Natural killer cell (primary cell): ENCODE data around the gene MFSD12. TPM values are rescaled to one million over a fixed set of nuclear protein-coding genes. Genes with fewer than 3 reads are reported as not detected.

ENCODE experiments used
- ATAC-seq, 3 donors: fragments of 150-1000 bp in 2 of 3; fragments of 200-7000 bp in 1 of 3; cut with Tn5 transposase; 1 replicate in 1 of 3; 2 replicates in 2 of 3; pipeline ENCODE4 v1.10.0; 2021; ENCODE audit warnings: mild to moderate bottlenecking in 2 of 3, moderate library complexity in 2 of 3
- DNase-seq, 2 donors: peaks; one replicate each; pipeline versions ENCODE4 v3.0.0 to v3.0.0-alpha.2; 2013 to 2021; ENCODE audit warnings: mixed read lengths in 1 of 2
- H3K27ac ChIP-seq: one replicate; pipeline ENCODE4 v1.5.1; 2013; ENCODE audit warnings: mild to moderate bottlenecking, low read length
- H3K27me3 ChIP-seq: one replicate; pipeline ENCODE4 v1.6.1; 2013; ENCODE audit warnings: low read length; ENCODE audit not compliant: control insufficient read depth, insufficient read depth
- H3K36me3 ChIP-seq: one replicate; pipeline ENCODE4 v1.6.1; 2013; ENCODE audit warnings: low read length; ENCODE audit not compliant: control insufficient read depth, insufficient read depth
- H3K4me1 ChIP-seq: one replicate; pipeline ENCODE4 v1.6.1; 2013; ENCODE audit warnings: low read length; ENCODE audit not compliant: control insufficient read depth, insufficient read depth
- H3K4me3 ChIP-seq: one replicate; pipeline ENCODE4 v1.5.1; 2013; ENCODE audit warnings: low read length
- H3K9me3 ChIP-seq: one replicate; pipeline ENCODE4 v1.6.1; 2013; ENCODE audit warnings: low read length; ENCODE audit not compliant: control insufficient read depth, insufficient read depth
- H3K27ac Mint-ChIP-seq, 2 donors: one replicate each; pipeline ENCODE4 v1.8.0; 2022; ENCODE audit warnings: mild to moderate bottlenecking in 2 of 2, mixed read lengths in 2 of 2, moderate library complexity in 1 of 2
- H3K27me3 Mint-ChIP-seq, 2 donors: one replicate each; pipeline ENCODE4 v1.8.0; 2022; ENCODE audit warnings: low read depth in 2 of 2, mixed read lengths in 2 of 2
- H3K36me3 Mint-ChIP-seq: one replicate; pipeline ENCODE4 v1.8.0; 2022; ENCODE audit warnings: mixed read lengths
- H3K4me1 Mint-ChIP-seq, 2 donors: one replicate each; pipeline ENCODE4 v1.8.0; 2022; ENCODE audit warnings: mixed read lengths in 2 of 2
- H3K4me3 Mint-ChIP-seq: one replicate; pipeline ENCODE4 v1.8.0; 2022; ENCODE audit warnings: mild to moderate bottlenecking, moderate library complexity, mixed read lengths
- H3K9me3 Mint-ChIP-seq, 2 donors: one replicate each; pipeline ENCODE4 v1.8.0; 2022; ENCODE audit warnings: mixed read lengths in 2 of 2
- CTCF ChIP-seq: fragments of 200-600 bp; IDR thresholded peaks from one replicate; pipeline ENCODE4 v1.8.0; 2022; ENCODE audit warnings: antibody characterized with exemption
- WGBS: methylation state at CpG from one replicate; pipeline ENCODE4 v1.1.7; 2013; ENCODE audit warnings: missing lambda C conversion rate; ENCODE audit not compliant: insufficient coverage; 5-methylcytosine and 5-hydroxymethylcytosine counted together
- intact Hi-C: fragments of 100-400 bp; cut with micrococcal nuclease; formaldehyde crosslinking; loops from one replicate; pipeline ENCODE4 v1.14.2; 2022
- total RNA-seq, 4 donors: library from RNA; stranded (reverse); fragments of 120-200 nt in 1 of 4; gene quantifications; one replicate each; pipeline versions ENCODE4 v1.2.3 to v1.2.4, GENCODE V29; 2013 to 2022

MFSD12 gene
- total RNA-seq, 3 donors from 2014 or later (not counting 1 experiment from before 2014, with no cell fraction given): 29.8 to 34.5 (median 33.6) TPM

GRCh38 chr19:3535563-3535965 is 21.8 kb downstream of the MFSD12 start:
- Mint-ChIP-seq H3K9me3 (no peaks in the 10 kb centered on the region), H3K27me3 (no peaks in the 10 kb centered on the region), H3K4me3 (no peak overlapping the region), H3K36me3 (no peaks in the 10 kb centered on the region), H3K4me1 (peaks cover 0 to 21% of the 10 kb centered on the region in 2 donors), H3K27ac (no peak overlapping the region)
- H3K27ac ChIP-seq: no peak overlapping the region
- ATAC-seq (no peak), DNase-seq (no peak)
- 98% methylated on average over 14 of the region's 14 CpGs for WGBS
- no peak for TF ChIP-seq CTCF
- H3K4me3 ChIP-seq: no peak overlapping the region
- H3K27me3 ChIP-seq: no peaks in the 10 kb centered on the region
- intact Hi-C loops: no loop called here
- no peaks in the 10 kb centered on the region for H3K9me3 ChIP-seq
- H3K36me3 ChIP-seq: peaks cover 46% of the 10 kb centered on the region
- H3K4me1 ChIP-seq: no peaks in the 10 kb centered on the region

GRCh38 chr19:3535235-3535535 is 22.2 kb downstream of the MFSD12 start:
- H3K4me1 ChIP-seq: no peaks in the 10 kb centered on the region
- no peak for DNase-seq
- 95% methylated on average over 9 of the region's 9 CpGs for WGBS
- no peaks in the 10 kb centered on the region for H3K36me3 Mint-ChIP-seq
- H3K27ac ChIP-seq: no peak overlapping the region
- no peaks in the 10 kb centered on the region for H3K9me3 Mint-ChIP-seq
- intact Hi-C loops: no loop called here
- no peak overlapping the region for H3K4me3 Mint-ChIP-seq
- H3K9me3 ChIP-seq: no peaks in the 10 kb centered on the region
- H3K36me3 ChIP-seq: peaks cover 46% of the 10 kb centered on the region
- H3K27ac Mint-ChIP-seq: no peak overlapping the region
- H3K27me3 ChIP-seq: no peaks in the 10 kb centered on the region
- peaks cover 0 to 21% of the 10 kb centered on the region in 2 donors for H3K4me1 Mint-ChIP-seq
- no peak overlapping the region for H3K4me3 ChIP-seq
- no peak for ATAC-seq
- no peak for TF ChIP-seq CTCF
- no peaks in the 10 kb centered on the region for H3K27me3 Mint-ChIP-seq

GRCh38 chr19:3534375-3535234 is 22.8 kb downstream of the MFSD12 start:
- no peak for DNase-seq
- Histone ChIP-seq H3K9me3 (no peaks in the 10 kb centered on the region), H3K4me1 (no peaks in the 10 kb centered on the region), H3K27ac (no peak overlapping the region), H3K4me3 (no peak overlapping the region), H3K36me3 (peaks cover 46% of the 10 kb centered on the region), H3K27me3 (no peaks in the 10 kb centered on the region)
- Mint-ChIP-seq H3K27ac (no peak overlapping the region), H3K27me3 (no peaks in the 10 kb centered on the region), H3K4me3 (no peak overlapping the region), H3K36me3 (no peaks in the 10 kb centered on the region), H3K9me3 (no peaks in the 10 kb centered on the region), H3K4me1 (peaks cover 0 to 21% of the 10 kb centered on the region in 2 donors)
- no peak for TF ChIP-seq CTCF
- 97% methylated on average over 38 of the region's 38 CpGs for WGBS
- no peak for ATAC-seq
- intact Hi-C loops: no loop called here
